Bronchial epithelial cell (primary cell): ENCODE data around the gene BEGAIN. TPM values are rescaled to one million over a fixed set of nuclear protein-coding genes. Genes with fewer than 3 reads are reported as not detected.

Experiments
- DNase-seq: peaks from one replicate; pipeline ENCODE4 v3.0.0-alpha.2; 2010; ENCODE audit warnings: low read depth
- FAIRE-seq: peaks from 2 replicates; lab custom pipeline; 2011; peaks lifted over from hg19 to GRCh38; lab: Jason Lieb, UNC
- H3K27me3 ChIP-seq: 2 replicates; pipeline ENCODE4 v1.5.1; 2011; ENCODE audit warnings: low read length; ENCODE audit not compliant: control insufficient read depth, insufficient read depth
- H3K36me3 ChIP-seq: 2 replicates; pipeline ENCODE4 v1.5.1; 2011; ENCODE audit warnings: low read length; ENCODE audit not compliant: control insufficient read depth, insufficient read depth
- H3K4me3 ChIP-seq: 2 replicates; pipeline ENCODE4 v1.5.1; 2011; ENCODE audit warnings: mild to moderate bottlenecking, low read depth, low read length, control low read depth
- CTCF ChIP-seq: IDR thresholded peaks from 2 replicates; pipeline ENCODE4 v1.5.1; 2011; ENCODE audit warnings: mild to moderate bottlenecking, moderate library complexity, low read length, control low read depth, inconsistent platforms; ENCODE audit not compliant: insufficient read depth, severe bottlenecking
- total RNA-seq: library from RNA; depleted of rRNA; stranded (reverse); fragments of >200 nt; gene quantifications from 2 replicates; pipeline ENCODE4 v1.2.1, GENCODE V29; 2014

BEGAIN gene
- total RNA-seq, 1 donor from 2014 or later, result 1.1 TPM

GRCh38 chr14:100557658-100558057, 29.6 kb downstream of the BEGAIN start:
- TF ChIP-seq CTCF, result no peak
- peak; percentile 37 for DNase-seq
- FAIRE-seq, result no peak

GRCh38 chr14:100556936-100557505, 30.2 kb downstream of the BEGAIN start:
- DNase-seq, result no peak
- no peak overlapping the region for H3K4me3 ChIP-seq
- no peaks in the 10 kb centered on the region for H3K36me3 ChIP-seq
- FAIRE-seq, result no peak
- H3K27me3 ChIP-seq, result peaks cover 5% of the 10 kb centered on the region
- TF ChIP-seq CTCF, result no peak

More at GRCh38 chr14:100557658-100558057, 29.6 kb downstream of the BEGAIN start:
- Histone ChIP-seq H3K36me3 (no peaks in the 10 kb centered on the region), H3K27me3 (peaks cover 5% of the 10 kb centered on the region), H3K4me3 (no peak overlapping the region)

- H3K4me3 ChIP-seq, result no peak overlapping the region
- FAIRE-seq, result no peak
- no peaks in the 10 kb centered on the region for H3K36me3 ChIP-seq
- H3K27me3 ChIP-seq, result peaks cover 5% of the 10 kb centered on the region
- no peak for TF ChIP-seq CTCF
- DNase-seq, result no peak
These were observed 31.1 kb downstream of the BEGAIN start for GRCh38 chr14:100556140-100556475.

- Histone ChIP-seq H3K4me3 (no peak overlapping the region), H3K36me3 (no peaks in the 10 kb centered on the region), H3K27me3 (peaks cover 8% of the 10 kb centered on the region)
- FAIRE-seq (no peak), DNase-seq (no peak)
- no peak for TF ChIP-seq CTCF
These were observed 31.6 kb downstream of the BEGAIN start for GRCh38 chr14:100555436-100556139.

GRCh38 chr14:100554696-100555320, 32.4 kb downstream of the BEGAIN start:
- H3K27me3 ChIP-seq, result peaks cover 11% of the 10 kb centered on the region
- no peak overlapping the region for H3K4me3 ChIP-seq
- no peak for DNase-seq
- no peak for FAIRE-seq
- no peak for TF ChIP-seq CTCF
- H3K36me3 ChIP-seq, result no peaks in the 10 kb centered on the region
